C4-2B (cell line): Measurements from ENCODE around the gene AMMECR1.

Experiments
- ZFX ChIP-seq: fragments of 450-650 bp; IDR thresholded peaks from 2 replicates; pipeline ENCODE4 v1.6.1; 2017
- TF ChIP-seq, protein P1 (sequence below): fragments of 450-650 bp; conservative IDR thresholded peaks from 2 replicates; pipeline ENCODE4 v1.5.1; 2017; ENCODE audit warnings: mild to moderate bottlenecking

DNA sequence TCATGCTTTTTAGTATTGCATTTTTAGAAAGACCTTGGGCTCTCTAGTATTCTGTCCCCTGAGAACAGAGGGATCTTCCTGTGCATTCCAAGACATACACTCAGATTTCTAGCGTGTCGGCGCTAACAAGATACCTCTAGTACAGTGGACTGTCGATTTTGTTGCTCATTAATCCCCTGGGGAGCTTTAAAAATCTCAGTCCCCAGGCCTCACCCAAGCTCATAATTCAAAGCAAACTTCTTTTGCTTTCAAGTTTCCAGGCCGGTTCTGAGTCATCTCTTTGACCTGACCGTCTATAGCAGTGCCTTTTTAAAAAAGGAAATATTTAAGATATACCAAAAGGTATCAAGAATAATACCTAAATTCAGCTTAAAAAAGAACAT, 137.0 kb downstream of the AMMECR1 start:
- TF ChIP-seq, protein P1, sequence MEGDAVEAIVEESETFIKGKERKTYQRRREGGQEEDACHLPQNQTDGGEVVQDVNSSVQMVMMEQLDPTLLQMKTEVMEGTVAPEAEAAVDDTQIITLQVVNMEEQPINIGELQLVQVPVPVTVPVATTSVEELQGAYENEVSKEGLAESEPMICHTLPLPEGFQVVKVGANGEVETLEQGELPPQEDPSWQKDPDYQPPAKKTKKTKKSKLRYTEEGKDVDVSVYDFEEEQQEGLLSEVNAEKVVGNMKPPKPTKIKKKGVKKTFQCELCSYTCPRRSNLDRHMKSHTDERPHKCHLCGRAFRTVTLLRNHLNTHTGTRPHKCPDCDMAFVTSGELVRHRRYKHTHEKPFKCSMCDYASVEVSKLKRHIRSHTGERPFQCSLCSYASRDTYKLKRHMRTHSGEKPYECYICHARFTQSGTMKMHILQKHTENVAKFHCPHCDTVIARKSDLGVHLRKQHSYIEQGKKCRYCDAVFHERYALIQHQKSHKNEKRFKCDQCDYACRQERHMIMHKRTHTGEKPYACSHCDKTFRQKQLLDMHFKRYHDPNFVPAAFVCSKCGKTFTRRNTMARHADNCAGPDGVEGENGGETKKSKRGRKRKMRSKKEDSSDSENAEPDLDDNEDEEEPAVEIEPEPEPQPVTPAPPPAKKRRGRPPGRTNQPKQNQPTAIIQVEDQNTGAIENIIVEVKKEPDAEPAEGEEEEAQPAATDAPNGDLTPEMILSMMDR: no peak
- no peak for TF ChIP-seq ZFX
